GM12878 (cell line): ENCODE data around the gene SSBP2. TPM values are rescaled to one million over a fixed set of nuclear protein-coding genes. Genes with fewer than 3 reads are reported as not detected.

ENCODE experiments used
- ATAC-seq: fragments of 200-7000 bp; cut with Tn5 transposase; 3 replicates; pipeline ENCODE4 v1.9.1; 2020; ENCODE audit warnings: mild to moderate bottlenecking, moderate library complexity
- BruUV-seq: library from RNA; stranded (reverse); fragments of 400-500 nt; replicated peaks from 2 replicates; lab custom pipeline; 2021; lab: Mats Ljungman, UMichigan
- CTCF ChIA-PET: fragments of 300-600 bp; sonication (Branson Sonifier 250); formaldehyde crosslinking; extraction: SDS; loops from one replicate; lab custom pipeline; 2021; ENCODE audit warnings: inconsistent platforms; lab: Yijun Ruan, JAX
- POLR2A ChIA-PET: fragments of 350-600 bp; formaldehyde crosslinking; extraction: SDS; loops from one replicate; lab custom pipeline; 2021; ENCODE audit warnings: inconsistent platforms; lab: Charles Lee
- RAD21 ChIA-PET: fragments of 300-600 bp; sonication (Branson Sonifier 250); formaldehyde crosslinking; loops from one replicate; lab custom pipeline; 2023; ENCODE audit warnings: antibody characterized with exemption; ENCODE audit not compliant: unreplicated experiment; lab: Charles Lee
- SMC1A ChIA-PET: fragments of 300-600 bp; sonication (Branson Sonifier 250); formaldehyde crosslinking; loops from one replicate; lab custom pipeline; 2023; ENCODE audit not compliant: unreplicated experiment, uncharacterized antibody; lab: Charles Lee
- DNase-seq: peaks from one replicate; pipeline ENCODE4 v3.0.0-alpha.2; 2011; ENCODE audit warnings: low read depth, low spot score
- FAIRE-seq: peaks from 3 replicates; lab custom pipeline; 2011; peaks lifted over from hg19 to GRCh38; lab: Jason Lieb, UNC
- H2AFZ ChIP-seq: 2 replicates; pipeline ENCODE4 v1.6.0; 2011; ENCODE audit warnings: low read depth, low read length, control low read depth; ENCODE audit not compliant: control insufficient read depth
- H3K27ac ChIP-seq: 2 replicates; pipeline ENCODE4 v1.5.1; 2011; ENCODE audit warnings: control low read depth; ENCODE audit not compliant: control insufficient read depth, insufficient read depth
- H3K27me3 ChIP-seq, 2 experiments: replicated peaks in 1 of 2; 2 replicates each; pipeline versions ENCODE4 v1.6.0 to v1.6.1; 2011; ENCODE audit warnings: low read length in 1 of 2; ENCODE audit not compliant: control insufficient read depth in 2 of 2, insufficient read depth in 2 of 2
- H3K36me3 ChIP-seq, 2 experiments: 2 replicates each; pipeline ENCODE4 v1.5.1; 2011; ENCODE audit warnings: low read length in 1 of 2; ENCODE audit not compliant: control insufficient read depth in 2 of 2, insufficient read depth in 2 of 2
- H3K4me1 ChIP-seq: 2 replicates; pipeline ENCODE4 v1.6.1; 2011; ENCODE audit warnings: mild to moderate bottlenecking, low read length, moderate library complexity, mixed read lengths; ENCODE audit not compliant: control insufficient read depth, insufficient read depth
- H3K4me2 ChIP-seq: 2 replicates; pipeline ENCODE4 v1.6.0; 2011; ENCODE audit warnings: control low read depth; ENCODE audit not compliant: control insufficient read depth, insufficient read depth
- H3K4me3 ChIP-seq: fragments of 200-600 bp; sonication (generic); 2 replicates; pipeline ENCODE4 v1.5.1; 2016
- H3K79me2 ChIP-seq: 2 replicates; pipeline ENCODE4 v1.6.0; 2011; ENCODE audit warnings: low read length; ENCODE audit not compliant: control insufficient read depth, insufficient read depth
- H3K9ac ChIP-seq: 2 replicates; pipeline ENCODE4 v1.8.0; 2011; ENCODE audit warnings: low read length, control low read depth, mixed read lengths; ENCODE audit not compliant: control insufficient read depth, insufficient read depth
- H3K9me3 ChIP-seq: replicated peaks from 3 replicates; pipeline ENCODE4 v1.5.1; 2011; ENCODE audit warnings: mild to moderate bottlenecking, low read length; ENCODE audit not compliant: control insufficient read depth, insufficient read depth
- H4K20me1 ChIP-seq: 2 replicates; pipeline ENCODE4 v1.6.0; 2011; ENCODE audit not compliant: control insufficient read depth, insufficient read depth
- ETV6 ChIP-seq, 2 experiments: fragments of 450-650 bp in 1 of 2; IDR thresholded peaks in 1 of 2; conservative IDR thresholded peaks in 1 of 2; 2 replicates each; pipeline ENCODE4 v1.6.1; 2014; ENCODE audit warnings: antibody characterized with exemption in 1 of 2, borderline replicate concordance in 1 of 2, low read depth in 1 of 2, mild to moderate bottlenecking in 1 of 2, moderate library complexity in 1 of 2
- LARP7 ChIP-seq: fragments of 450-650 bp; IDR thresholded peaks from 2 replicates; pipeline ENCODE4 v1.6.1; 2017; ENCODE audit warnings: mild to moderate bottlenecking
- MYB ChIP-seq: fragments of 150-350 bp; IDR thresholded peaks from 2 replicates; pipeline ENCODE4 v1.6.1; 2014; ENCODE audit warnings: mild to moderate bottlenecking, low read depth, low read length, borderline replicate concordance
- NKRF ChIP-seq: fragments of 450-650 bp; conservative IDR thresholded peaks from 2 replicates; pipeline ENCODE4 v1.6.1; 2017; ENCODE audit warnings: mild to moderate bottlenecking, moderate library complexity
- POLR2AphosphoS2 ChIP-seq: IDR thresholded peaks from 2 replicates; pipeline ENCODE4 v1.6.1; 2011; ENCODE audit warnings: low read depth, mild to moderate bottlenecking, low read length, improper control_type of control experiment, moderate library complexity
- POU2F2 ChIP-seq: IDR thresholded peaks from 3 replicates; pipeline ENCODE4 v1.6.1; 2011; ENCODE audit warnings: low read depth, mild to moderate bottlenecking, low read length, borderline replicate concordance
- RAD21 ChIP-seq: IDR thresholded peaks from 2 replicates; pipeline ENCODE4 v1.6.1; 2011; ENCODE audit warnings: mild to moderate bottlenecking, low read depth, low read length, moderate library complexity; ENCODE audit not compliant: insufficient read depth
- RAD51 ChIP-seq: fragments of 450-650 bp; IDR thresholded peaks from 2 replicates; pipeline ENCODE4 v1.6.1; 2016; ENCODE audit warnings: moderate library complexity, mild to moderate bottlenecking, inconsistent platforms
- SIX5 ChIP-seq: IDR thresholded peaks from 2 replicates; pipeline ENCODE4 v1.6.1; 2011; ENCODE audit warnings: mild to moderate bottlenecking, low read depth, low read length, moderate library complexity; ENCODE audit not compliant: severe bottlenecking
- SPI1 ChIP-seq: IDR thresholded peaks from 2 replicates; pipeline ENCODE4 v1.6.1; 2011; ENCODE audit warnings: low read depth, mild to moderate bottlenecking, low read length, moderate library complexity, borderline replicate concordance; ENCODE audit not compliant: insufficient read depth
- TARDBP ChIP-seq: IDR thresholded peaks from 2 replicates; pipeline ENCODE4 v1.6.1; 2016; ENCODE audit warnings: borderline replicate concordance
- WRNIP1 ChIP-seq: IDR thresholded peaks from 2 replicates; pipeline ENCODE4 v1.6.1; 2011; ENCODE audit warnings: low read depth, low read length, improper control_type of control experiment, borderline replicate concordance
- ZBTB33 ChIP-seq: fragments of 450-650 bp; IDR thresholded peaks from 2 replicates; pipeline ENCODE4 v1.6.1; 2017; ENCODE audit warnings: mild to moderate bottlenecking
- ZNF622 ChIP-seq: fragments of 450-650 bp; IDR thresholded peaks from 2 replicates; pipeline ENCODE4 v1.6.1; 2017; ENCODE audit warnings: mild to moderate bottlenecking, inconsistent platforms
- WGBS: methylation state at CpG from one replicate; pipeline ENCODE4 v1.1.6; 2016; ENCODE audit warnings: low lambda C conversion rate; ENCODE audit not compliant: insufficient replicate concordance, insufficient coverage; ENCODE audit errors: missing lambda C conversion rate; 5-methylcytosine and 5-hydroxymethylcytosine counted together
- in situ Hi-C: fragments of 300-500 bp; cut with MboI; formaldehyde crosslinking; loops from 9 replicates; pipeline ENCODE4 v1.14.3; 2018; ENCODE audit warnings: mixed read lengths
- intact Hi-C: fragments of 100-400 bp; cut with micrococcal nuclease; formaldehyde crosslinking; loops from one replicate; pipeline ENCODE4 v1.14.2; 2022; ENCODE audit not compliant: unreplicated experiment
- polyA plus RNA-seq, 11 experiments: library from polyadenylated mRNA; depleted of rRNA in 4 of 11; unstranded in 6 of 11; stranded (reverse) in 5 of 11; fragments of >200 nt; fragmentation: Nextera tagmentation in 4 of 11; fragmentation: Illumina TruSeq in 1 of 11; extraction: Ambion mirVana in 4 of 11; extraction: Trizol in 1 of 11; gene quantifications; 1 replicate in 1 of 11; 2 replicates in 10 of 11; pipeline versions ENCODE4 v1.2.1 to v1.2.3, GENCODE V29; 2011 to 2016; ENCODE audit warnings: inconsistent platforms in 2 of 11, missing spikeins in 2 of 11, low read depth in 1 of 11
- total RNA-seq, 4 experiments: library from RNA; depleted of rRNA in 3 of 4; stranded (reverse); fragments of >200 nt in 3 of 4; fragmentation: Illumina TruSeq in 1 of 4; extraction: Trizol in 1 of 4; gene quantifications; 2 replicates each; pipeline versions ENCODE4 v1.2.1 to v1.2.3, GENCODE V29; 2013 to 2021
- TF ChIP-seq, protein P1 (sequence below): IDR thresholded peaks from 2 replicates; pipeline ENCODE4 v1.6.1; 2012; ENCODE audit warnings: low read depth, low read length, improper control_type of control experiment
- TF ChIP-seq, protein P2 (sequence below): fragments of 450-650 bp; IDR thresholded peaks from 2 replicates; pipeline ENCODE4 v1.6.1; 2016; ENCODE audit warnings: mild to moderate bottlenecking

Gene SSBP2
- total and polyA plus RNA-seq, 10 of the 15 experiments (the other 5 are each of a cell fraction or from before 2014, with no cell fraction given) = 52.2 to 132 (median 110) TPM

DNA sequence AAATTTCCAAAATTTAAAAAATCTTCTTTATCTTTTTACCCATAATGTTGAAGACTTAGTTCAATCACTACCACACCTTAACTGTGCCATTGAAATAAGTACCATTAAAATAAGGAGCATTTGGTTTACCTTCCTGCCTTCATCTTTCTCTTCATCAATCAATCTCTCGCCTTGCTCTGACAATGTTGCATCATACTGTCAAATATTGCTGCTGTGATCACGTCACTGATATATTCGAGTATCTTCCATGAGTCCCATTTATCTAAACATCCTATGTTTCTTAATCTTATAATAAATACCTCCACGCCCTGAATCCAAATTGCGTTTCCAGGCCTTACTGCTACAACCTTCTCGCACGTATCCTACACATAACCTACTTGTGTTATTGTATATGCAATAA is 201.8 kb downstream of the SSBP2 start:
- Histone ChIP-seq H3K4me2 (no peak overlapping the region), H3K27ac (no peak overlapping the region), H3K36me3 (no peaks in the 10 kb centered on the region), H3K9me3 (no peaks in the 10 kb centered on the region), H2AFZ (no peak overlapping the region), H3K79me2 (no peaks in the 10 kb centered on the region), H3K4me1 (no peaks in the 10 kb centered on the region), H4K20me1 (no peaks in the 10 kb centered on the region), H3K27me3 (no peaks in the 10 kb centered on the region), H3K4me3 (no peak overlapping the region), H3K9ac (no peak overlapping the region)
- 98% methylated on average over 7 of the region's 7 CpGs for WGBS
- ChIA-PET RAD21 (no interaction called here), SMC1A (no interaction called here), POLR2A (interaction anchor here (0.7 kb wide), 1 partner anchor 91 kb away, joined by 3 read pairs; no protein-coding TSS in a partner anchor), CTCF (interaction anchor here (1.0 kb wide), 1 partner anchor 20 kb away, joined by 3 read pairs; no protein-coding TSS in a partner anchor)
- intact Hi-C loops (no loop called here), in situ Hi-C loops (no loop called here)
- FAIRE-seq (no peak), DNase-seq (no peak), ATAC-seq (no peak)
- BruUV-seq = no TSS peak
- TF ChIP-seq RAD51 (no peak), MYB (no peak), TARDBP (no peak), SIX5 (no peak), SPI1 (no peak), POLR2AphosphoS2 (no peak), LARP7 (no peak), RAD21 (no peak), POU2F2 (no peak), ZBTB33 (no peak), ETV6 (conservative IDR thresholded peaks at IDR 0.05 in 1 of 2, IDR thresholded peaks at IDR 0.05 in 1 of 2; ENCODE audit: borderline replicate concordance in 1 of 2, low read depth in 1 of 2) (no peak), ZNF622 (no peak), NKRF (no peak), WRNIP1 (no peak)
- TF ChIP-seq, protein P1, sequence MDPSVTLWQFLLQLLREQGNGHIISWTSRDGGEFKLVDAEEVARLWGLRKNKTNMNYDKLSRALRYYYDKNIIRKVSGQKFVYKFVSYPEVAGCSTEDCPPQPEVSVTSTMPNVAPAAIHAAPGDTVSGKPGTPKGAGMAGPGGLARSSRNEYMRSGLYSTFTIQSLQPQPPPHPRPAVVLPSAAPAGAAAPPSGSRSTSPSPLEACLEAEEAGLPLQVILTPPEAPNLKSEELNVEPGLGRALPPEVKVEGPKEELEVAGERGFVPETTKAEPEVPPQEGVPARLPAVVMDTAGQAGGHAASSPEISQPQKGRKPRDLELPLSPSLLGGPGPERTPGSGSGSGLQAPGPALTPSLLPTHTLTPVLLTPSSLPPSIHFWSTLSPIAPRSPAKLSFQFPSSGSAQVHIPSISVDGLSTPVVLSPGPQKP = no peak
- TF ChIP-seq, protein P2, sequence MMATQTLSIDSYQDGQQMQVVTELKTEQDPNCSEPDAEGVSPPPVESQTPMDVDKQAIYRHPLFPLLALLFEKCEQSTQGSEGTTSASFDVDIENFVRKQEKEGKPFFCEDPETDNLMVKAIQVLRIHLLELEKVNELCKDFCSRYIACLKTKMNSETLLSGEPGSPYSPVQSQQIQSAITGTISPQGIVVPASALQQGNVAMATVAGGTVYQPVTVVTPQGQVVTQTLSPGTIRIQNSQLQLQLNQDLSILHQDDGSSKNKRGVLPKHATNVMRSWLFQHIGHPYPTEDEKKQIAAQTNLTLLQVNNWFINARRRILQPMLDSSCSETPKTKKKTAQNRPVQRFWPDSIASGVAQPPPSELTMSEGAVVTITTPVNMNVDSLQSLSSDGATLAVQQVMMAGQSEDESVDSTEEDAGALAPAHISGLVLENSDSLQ = no peak
